ENCODE data around the gene SACS. TPM values are rescaled to one million over a fixed set of nuclear protein-coding genes. Genes with fewer than 3 reads are reported as not detected.
"Not testable (repeated sequence)": the region's sequence is repeated elsewhere in the genome, so short reads cannot be mapped to it uniquely, and the experiment has no call there.

The SACS gene
- total RNA-seq, 4 donors from 2014 or later, result 60.8 to 77.5 (median 65.4) TPM

- Histone ChIP-seq H3K4me3 (no peak overlapping the region), H3K36me3 (no peaks in the 10 kb centered on the region), H3K9me3 (no peaks in the 10 kb centered on the region), H3K27ac (peak overlapping the region in 2 of 4 donors; percentile 40 to 64), H3K4me1 (peaks cover 0 to 41% (median 11%) of the 10 kb centered on the region in 3 donors), H3K27me3 (no peaks in the 10 kb centered on the region)
- no peak for ATAC-seq
- no peak for TF ChIP-seq EP300 (IDR thresholded peaks at IDR 0.05)
- TF ChIP-seq POLR2AphosphoS5 (IDR thresholded peaks at IDR 0.05), result no peak
- 77 to 78% methylated on average over 6 to 9 of the region's 19 CpGs for WGBS, 2 donors (ENCODE audit: low coverage in 1 of 2)
Observed at GRCh38 chr13:23322353-23323336, 110.9 kb downstream of the SACS start.

DNA sequence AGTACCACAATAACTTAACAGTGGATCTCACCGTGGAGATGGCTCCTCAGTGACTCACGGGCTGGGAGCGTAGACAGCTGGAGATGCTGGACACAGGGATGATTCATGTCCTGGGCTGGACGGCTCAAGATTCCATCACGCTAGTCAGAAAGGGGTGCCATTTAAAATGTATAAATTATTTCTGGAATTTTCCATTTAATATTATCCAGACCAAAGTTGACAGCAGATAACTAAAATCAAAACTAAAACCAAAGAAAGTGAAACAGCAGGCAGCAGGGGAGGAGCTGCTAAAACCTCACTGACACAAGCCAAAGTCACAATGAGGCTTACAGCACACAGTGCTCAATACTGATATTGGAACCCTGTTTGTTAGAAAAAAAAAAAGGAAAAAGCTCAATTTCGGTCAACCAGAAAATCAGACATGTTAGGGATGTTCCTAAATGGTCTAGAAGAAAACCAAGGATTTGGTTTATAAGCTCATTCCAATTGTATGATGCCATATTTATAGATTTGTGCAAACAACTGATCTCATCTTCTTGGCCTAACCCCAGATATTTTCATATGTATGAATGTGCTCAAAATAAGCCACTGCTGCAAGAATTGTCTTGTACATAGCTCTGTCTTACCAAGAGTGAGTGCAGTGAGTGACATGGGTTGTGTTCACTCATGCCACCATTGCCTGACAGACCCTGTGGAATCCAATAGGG lies 111.8 kb downstream of the SACS start:
- 15 to 32% methylated on average over 3 to 6 of the region's 6 CpGs for WGBS, 2 donors (ENCODE audit: low coverage in 1 of 2)
- Histone ChIP-seq H3K9me3 (no peaks in the 10 kb centered on the region), H3K27ac (peak overlapping the region; percentile 28 to 64 (median 40)), H3K27me3 (no peaks in the 10 kb centered on the region), H3K4me1 (peaks cover 0 to 41% (median 11%) of the 10 kb centered on the region in 3 donors), H3K36me3 (no peaks in the 10 kb centered on the region), H3K4me3 (peak overlapping the region; percentile 29 to 30)
- TF ChIP-seq EP300 (IDR thresholded peaks at IDR 0.05), result no peak
- TF ChIP-seq POLR2AphosphoS5 (IDR thresholded peaks at IDR 0.05), result peak; percentile 29
- peak; percentile 90 for ATAC-seq

DNA sequence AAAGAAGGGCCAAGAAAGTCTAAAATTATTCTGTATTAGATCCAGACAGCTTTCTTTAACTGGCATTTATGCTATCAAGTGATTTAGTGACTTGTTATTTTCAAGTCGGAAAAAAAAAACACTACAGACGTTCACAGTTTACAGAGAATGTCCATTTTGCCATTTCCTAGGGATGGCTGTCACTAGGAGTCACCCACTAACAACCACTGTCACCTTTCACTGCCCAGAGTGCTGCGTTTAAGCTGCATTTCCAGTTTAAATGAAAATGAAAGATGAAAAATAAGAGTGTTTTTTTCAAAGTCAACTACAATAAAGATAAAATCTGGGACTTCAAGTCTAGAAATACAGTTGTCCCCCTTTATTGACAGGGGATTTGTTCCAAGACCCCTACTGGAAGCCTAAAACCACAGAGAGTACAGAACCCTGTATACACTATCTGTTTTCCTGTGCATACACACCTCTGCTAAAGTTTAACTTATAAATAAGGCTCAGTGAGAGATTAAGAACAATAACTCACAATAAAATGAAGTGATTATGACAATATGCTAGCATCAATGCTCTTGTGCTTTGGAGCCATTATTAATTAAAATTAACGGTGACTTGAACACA lies 112.5 kb downstream of the SACS start:
- no peak for TF ChIP-seq POLR2A (IDR thresholded peaks at IDR 0.05)
- no peak for TF ChIP-seq CTCF (IDR thresholded peaks at IDR 0.05)
- TF ChIP-seq POLR2AphosphoS5 (IDR thresholded peaks at IDR 0.05), result no peak
- no peak for TF ChIP-seq EP300 (IDR thresholded peaks at IDR 0.05)
- Histone ChIP-seq H3K36me3 (no peaks in the 10 kb centered on the region), H3K27ac (peak overlapping the region; percentile 28 to 64 (median 34)), H3K4me3 (peak overlapping the region; percentile 29 to 30), H3K9me3 (no peaks in the 10 kb centered on the region), H3K4me1 (peaks cover 0 to 41% (median 11%) of the 10 kb centered on the region in 3 donors), H3K27me3 (no peaks in the 10 kb centered on the region)
- 23 to 36% methylated on average over 4 of the region's 4 CpGs for WGBS, 2 donors (ENCODE audit: low coverage in 1 of 2)
- ATAC-seq, result peak; percentile 22

GRCh38 chr13:23319883-23320224 lies 113.6 kb downstream of the SACS start:
- no peak for ATAC-seq
- WGBS, 2 donors (ENCODE audit: low coverage in 1 of 2), result 45 to 85% methylated on average over 3 of the region's 3 CpGs
- TF ChIP-seq CTCF (IDR thresholded peaks at IDR 0.05), result no peak
- TF ChIP-seq POLR2A (IDR thresholded peaks at IDR 0.05), result no peak
- no peak for TF ChIP-seq POLR2AphosphoS5 (IDR thresholded peaks at IDR 0.05)
- TF ChIP-seq EP300 (IDR thresholded peaks at IDR 0.05), result no peak
- Histone ChIP-seq H3K4me3 (no peak overlapping the region), H3K9me3 (no peaks in the 10 kb centered on the region), H3K36me3 (no peaks in the 10 kb centered on the region), H3K27me3 (no peaks in the 10 kb centered on the region), H3K4me1 (peaks cover 0 to 41% (median 11%) of the 10 kb centered on the region in 3 donors), H3K27ac (peak overlapping the region in 1 of 4 donors; percentile 26)

- H3K36me3 ChIP-seq, H3K27ac ChIP-seq, H3K4me3 ChIP-seq, H3K27me3 ChIP-seq, H3K4me1 ChIP-seq, H3K9me3 ChIP-seq, ATAC-seq: not testable (repeated sequence)
- WGBS, 2 donors (ENCODE audit: low coverage in 1 of 2), result 82% methylated on average over 2 of the region's 6 CpGs; no CpG with 5 or more reads in 1 of the 2 donors
Observed at GRCh38 chr13:23314837-23315236, 118.7 kb downstream of the SACS start.

DNA sequence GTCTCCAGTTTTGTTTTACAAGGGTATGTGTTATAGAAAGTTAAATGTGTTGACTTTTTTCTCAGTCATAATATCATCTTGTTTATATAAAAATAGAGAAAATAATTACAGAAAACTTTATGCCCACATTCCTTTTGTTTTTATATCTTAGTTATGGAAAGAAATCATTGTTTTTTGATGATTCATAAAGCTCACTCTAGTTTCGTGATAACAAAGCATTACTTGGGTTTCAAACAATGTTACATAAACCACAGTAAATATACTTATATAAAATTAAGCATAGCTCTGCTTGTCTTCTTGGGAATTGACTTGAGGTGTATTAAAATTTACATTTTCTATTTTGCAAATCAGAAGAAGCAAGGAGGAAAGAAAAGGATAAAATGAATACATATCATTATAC lies 140.9 kb downstream of the SACS start:
- no peak overlapping the region for H3K27ac ChIP-seq
- H3K9me3 ChIP-seq, result no peaks in the 10 kb centered on the region
- H3K36me3 ChIP-seq, result no peaks in the 10 kb centered on the region
- WGBS, 2 donors (ENCODE audit: low coverage in 1 of 2), result 55 to 57% methylated on average over 1 of the region's 1 CpG
- H3K4me1 ChIP-seq, result peaks cover 0 to 23% (median 7%) of the 10 kb centered on the region in 3 donors
- no peaks in the 10 kb centered on the region for H3K27me3 ChIP-seq
- ATAC-seq, result no peak
- H3K4me3 ChIP-seq, result no peak overlapping the region
- TF ChIP-seq CTCF (IDR thresholded peaks at IDR 0.05) (no peak), POLR2AphosphoS5 (IDR thresholded peaks at IDR 0.05) (no peak), POLR2A (IDR thresholded peaks at IDR 0.05) (no peak), EP300 (IDR thresholded peaks at IDR 0.05) (no peak)

Data from gastroesophageal sphincter (tissue), 4 donors.